Measurements from ENCODE around the gene ADGRD1.

The ADGRD1 gene

DNA sequence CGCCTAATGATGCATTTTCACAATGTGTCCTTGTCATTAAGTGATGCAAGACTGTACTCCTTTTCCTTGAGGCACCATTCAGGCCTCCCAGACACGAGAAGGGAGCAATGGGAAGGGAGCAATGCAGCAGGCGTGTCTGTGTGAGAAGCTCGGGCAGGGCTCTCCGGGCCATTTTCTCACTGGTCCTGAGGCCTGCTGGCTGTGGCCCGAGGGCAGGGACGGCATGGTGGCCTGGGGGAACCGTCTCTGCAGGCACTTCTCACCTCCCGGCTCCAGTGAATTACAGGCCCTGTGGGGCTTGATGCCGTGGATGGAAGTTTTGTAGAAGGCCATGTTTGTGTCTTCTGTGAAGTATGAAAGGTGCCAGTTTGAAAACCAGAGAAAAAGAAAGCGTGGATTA lies 71.0 kb downstream of the ADGRD1 start:
- TF ChIP-seq, protein P1, sequence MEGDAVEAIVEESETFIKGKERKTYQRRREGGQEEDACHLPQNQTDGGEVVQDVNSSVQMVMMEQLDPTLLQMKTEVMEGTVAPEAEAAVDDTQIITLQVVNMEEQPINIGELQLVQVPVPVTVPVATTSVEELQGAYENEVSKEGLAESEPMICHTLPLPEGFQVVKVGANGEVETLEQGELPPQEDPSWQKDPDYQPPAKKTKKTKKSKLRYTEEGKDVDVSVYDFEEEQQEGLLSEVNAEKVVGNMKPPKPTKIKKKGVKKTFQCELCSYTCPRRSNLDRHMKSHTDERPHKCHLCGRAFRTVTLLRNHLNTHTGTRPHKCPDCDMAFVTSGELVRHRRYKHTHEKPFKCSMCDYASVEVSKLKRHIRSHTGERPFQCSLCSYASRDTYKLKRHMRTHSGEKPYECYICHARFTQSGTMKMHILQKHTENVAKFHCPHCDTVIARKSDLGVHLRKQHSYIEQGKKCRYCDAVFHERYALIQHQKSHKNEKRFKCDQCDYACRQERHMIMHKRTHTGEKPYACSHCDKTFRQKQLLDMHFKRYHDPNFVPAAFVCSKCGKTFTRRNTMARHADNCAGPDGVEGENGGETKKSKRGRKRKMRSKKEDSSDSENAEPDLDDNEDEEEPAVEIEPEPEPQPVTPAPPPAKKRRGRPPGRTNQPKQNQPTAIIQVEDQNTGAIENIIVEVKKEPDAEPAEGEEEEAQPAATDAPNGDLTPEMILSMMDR (IDR thresholded peaks at IDR 0.05; ENCODE audit: borderline replicate concordance, insufficient read depth, low read depth, low read length) = no peak

DNA sequence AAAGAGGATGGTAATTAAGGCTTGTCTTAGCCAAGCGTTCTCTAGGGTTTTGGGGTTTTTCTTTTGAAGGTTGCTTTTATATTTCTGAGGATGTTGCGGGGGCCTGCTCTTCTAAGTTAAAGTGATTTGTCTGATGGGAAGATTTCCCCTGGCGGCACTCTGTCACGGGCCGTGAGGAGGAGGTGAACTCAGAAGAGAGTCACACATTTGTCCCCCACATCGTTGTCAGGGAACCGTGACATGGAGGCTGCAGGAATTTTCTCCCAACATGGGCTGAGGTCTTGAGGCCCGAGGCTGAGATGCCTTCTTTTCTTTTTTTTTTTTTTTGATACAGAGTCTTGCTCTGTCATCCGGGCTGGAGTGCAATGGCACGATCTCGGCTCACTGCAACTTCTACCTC lies 71.5 kb downstream of the ADGRD1 start:
- no peak overlapping the region for H3K4me3 ChIP-seq (ENCODE audit: low read depth, low read length)
- TF ChIP-seq, protein P1 (IDR thresholded peaks at IDR 0.05; ENCODE audit: borderline replicate concordance, insufficient read depth, low read depth, low read length) = no peak

More for the DNA sequence above, 71.0 kb downstream of the ADGRD1 start:
- no peak overlapping the region for H3K4me3 ChIP-seq (ENCODE audit: low read depth, low read length)

DNA sequence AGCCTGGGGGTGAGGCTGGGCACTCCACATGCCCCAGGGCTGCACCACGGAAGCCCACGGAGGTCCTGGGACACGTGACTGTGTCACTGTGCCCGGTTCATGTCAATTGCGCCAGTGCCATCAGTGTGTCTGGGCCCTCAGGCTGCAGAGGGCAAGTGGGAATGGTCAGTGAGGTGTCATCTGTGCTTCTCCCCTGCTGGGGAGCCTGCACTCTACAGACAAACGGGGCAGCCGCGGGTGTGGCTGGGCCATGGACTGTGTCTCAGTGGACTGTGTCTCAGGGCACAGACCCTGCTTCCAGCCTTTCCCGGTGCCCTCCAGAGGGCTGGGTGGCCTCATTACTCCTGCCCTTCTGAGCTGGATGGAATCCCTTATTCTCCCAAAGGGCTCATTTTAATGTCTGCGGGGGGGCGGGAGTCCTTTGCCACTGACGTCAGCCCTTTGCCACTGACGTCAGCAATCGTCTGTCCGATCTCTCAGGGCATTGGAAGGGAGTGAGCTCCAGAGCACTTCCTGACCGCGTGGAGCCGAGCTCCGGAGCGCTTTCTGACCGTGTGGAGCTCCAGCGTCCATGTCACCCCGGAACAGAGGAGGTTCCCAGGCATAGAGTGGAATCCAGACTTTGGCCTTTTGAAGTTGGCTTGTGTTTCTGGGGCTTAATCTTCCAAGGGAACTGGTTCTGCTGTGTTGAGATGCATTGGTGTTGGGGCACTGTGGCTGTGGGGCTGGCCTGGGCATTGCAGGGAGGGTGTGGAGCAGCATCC lies 72.4 kb downstream of the ADGRD1 start:
- TF ChIP-seq, protein P1 (IDR thresholded peaks at IDR 0.05; ENCODE audit: borderline replicate concordance, insufficient read depth, low read depth, low read length) = no peak
- H3K4me3 ChIP-seq (ENCODE audit: low read depth, low read length) = no peak overlapping the region

DNA sequence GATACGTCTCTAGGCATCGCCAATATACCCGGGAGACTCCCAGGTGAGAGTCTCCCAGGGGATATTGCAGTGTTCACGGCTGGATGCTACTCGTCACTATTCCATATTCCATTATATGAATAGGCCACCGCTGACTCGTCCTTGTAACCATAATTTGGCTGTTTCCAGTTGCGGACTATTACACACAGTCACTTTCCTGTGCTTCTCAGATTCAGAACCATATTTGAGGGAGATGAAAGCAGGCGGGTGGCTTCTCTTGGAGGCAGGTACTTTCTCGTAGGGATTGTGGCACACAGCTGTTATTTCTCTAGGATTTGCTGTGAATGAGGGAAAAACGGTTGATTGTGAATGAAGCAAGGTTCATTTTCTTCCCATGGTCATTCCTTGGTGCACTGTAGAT lies 73.0 kb downstream of the ADGRD1 start:
- no peak overlapping the region for H3K4me3 ChIP-seq (ENCODE audit: low read depth, low read length)
- TF ChIP-seq, protein P1 (IDR thresholded peaks at IDR 0.05; ENCODE audit: borderline replicate concordance, insufficient read depth, low read depth, low read length) = no peak

DNA sequence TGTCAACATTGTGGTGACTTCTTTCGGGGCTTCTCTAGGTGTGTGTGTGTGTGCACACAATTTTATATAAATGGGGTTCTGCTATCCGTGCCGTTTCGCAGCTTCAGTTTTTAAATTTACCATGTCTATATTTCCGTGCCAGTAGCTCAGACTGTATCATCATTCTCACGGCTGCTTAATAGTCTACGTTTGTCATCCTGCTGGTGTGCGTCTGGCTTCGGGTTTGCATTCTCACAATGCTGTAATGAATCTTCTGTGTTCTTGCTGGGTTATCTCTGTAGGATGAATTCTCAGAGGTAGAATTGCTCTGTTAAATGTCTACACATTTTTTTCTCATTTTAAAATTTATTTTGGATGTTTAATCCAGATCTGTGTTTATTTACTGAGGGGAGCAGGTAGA lies 73.6 kb downstream of the ADGRD1 start:
- TF ChIP-seq, protein P1 (IDR thresholded peaks at IDR 0.05; ENCODE audit: borderline replicate concordance, insufficient read depth, low read depth, low read length) = no peak
- H3K4me3 ChIP-seq (ENCODE audit: low read depth, low read length) = no peak overlapping the region

DNA sequence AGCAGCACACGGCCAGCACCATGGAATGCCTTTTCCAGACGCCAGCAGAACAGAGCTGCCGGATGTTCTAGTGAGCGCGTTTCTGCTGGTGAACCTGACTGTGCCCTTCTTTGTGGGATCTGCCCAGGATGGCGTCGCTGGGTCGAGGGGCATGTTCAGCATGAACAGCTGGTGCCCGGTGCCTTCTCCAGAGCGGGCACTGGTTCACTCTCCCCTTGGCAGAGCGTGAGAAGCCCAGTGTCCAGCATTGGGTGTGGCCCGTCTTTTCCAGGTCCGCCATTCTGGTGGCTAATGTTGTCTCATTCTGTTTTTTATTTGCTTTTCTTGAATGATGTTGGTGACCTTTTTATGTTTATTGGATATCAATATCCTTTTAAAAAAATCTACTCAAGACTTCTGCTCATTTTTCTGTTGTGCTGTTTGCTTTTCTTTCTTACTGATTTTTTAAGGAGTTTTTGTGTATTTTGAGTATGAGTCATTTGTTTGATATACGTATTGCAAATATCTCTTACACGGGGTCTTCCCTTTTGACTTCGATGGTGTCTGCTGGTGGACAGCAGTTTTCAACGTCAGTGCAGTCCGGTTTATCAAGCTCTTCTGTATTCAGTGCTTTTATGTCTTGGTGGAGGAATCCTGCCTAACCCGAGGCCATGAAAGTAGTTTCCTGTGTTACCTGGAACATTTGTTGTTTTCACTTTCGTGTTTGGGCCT lies 74.3 kb downstream of the ADGRD1 start:
- TF ChIP-seq, protein P1 (IDR thresholded peaks at IDR 0.05; ENCODE audit: borderline replicate concordance, insufficient read depth, low read depth, low read length) = no peak
- no peak overlapping the region for H3K4me3 ChIP-seq (ENCODE audit: low read depth, low read length)

Measured in GM12875 (cell line).